HFF-Myc (cell line): ENCODE results near the gene CARD10.
A peak's percentile ranks its signal among the peaks of the same experiment; 100 is the strongest.
"Not testable (repeated sequence)": the region's sequence is repeated elsewhere in the genome, so short reads cannot be mapped to it uniquely, and the experiment has no call there.

Source experiments
- DNase-seq: peaks from one replicate; pipeline ENCODE4 v3.0.0-alpha.2; 2011; ENCODE audit warnings: low read depth; ENCODE audit errors: extremely low read depth
- H3K4me3 ChIP-seq: replicated peaks from 2 replicates; pipeline ENCODE4 v1.5.1; 2011; ENCODE audit warnings: low read depth, mild to moderate bottlenecking, control low read depth, low read length
- CTCF ChIP-seq: IDR thresholded peaks from 2 replicates; pipeline ENCODE4 v1.5.1; 2012; ENCODE audit warnings: mild to moderate bottlenecking, low read depth, low read length, control low read depth; ENCODE audit errors: missing control alignments

The CARD10 gene

GRCh38 chr22:37544955-37545702 lies 25.9 kb upstream of the CARD10 start:
- no peak for DNase-seq
- peak overlapping the region; percentile 36 for H3K4me3 ChIP-seq
- peak; percentile 89 for TF ChIP-seq CTCF

GRCh38 chr22:37542959-37543358 lies 23.7 kb upstream of the CARD10 start:
- TF ChIP-seq CTCF: no peak
- no peak overlapping the region for H3K4me3 ChIP-seq

GRCh38 chr22:37542416-37542815 lies 23.2 kb upstream of the CARD10 start:
- not testable (repeated sequence) for DNase-seq, H3K4me3 ChIP-seq

More at GRCh38 chr22:37542959-37543358, 23.7 kb upstream of the CARD10 start:
- no peak for DNase-seq

GRCh38 chr22:37539790-37540189 lies 20.6 kb upstream of the CARD10 start:
- not testable (repeated sequence) for H3K4me3 ChIP-seq

GRCh38 chr22:37538590-37539357 lies 19.6 kb upstream of the CARD10 start:
- TF ChIP-seq CTCF: peak; percentile 83
- peak; percentile 91 for DNase-seq
- H3K4me3 ChIP-seq: no peak overlapping the region

More at GRCh38 chr22:37539790-37540189, 20.6 kb upstream of the CARD10 start:
- DNase-seq: not testable (repeated sequence)

- no peak for DNase-seq
- H3K4me3 ChIP-seq: no peak overlapping the region
- no peak for TF ChIP-seq CTCF
Measured at GRCh38 chr22:37535159-37535558, 15.9 kb upstream of the CARD10 start.

GRCh38 chr22:37534445-37534844 lies 15.2 kb upstream of the CARD10 start:
- no peak overlapping the region for H3K4me3 ChIP-seq
- no peak for TF ChIP-seq CTCF
- DNase-seq: no peak

GRCh38 chr22:37533995-37534394 lies 14.8 kb upstream of the CARD10 start:
- TF ChIP-seq CTCF: no peak
- DNase-seq: peak; percentile 76
- H3K4me3 ChIP-seq: no peak overlapping the region
